Transverse colon (tissue), 4 donors: Measurements from ENCODE around the gene NPC1.

Experiments used
- POLR2AphosphoS5 ChIP-seq, 3 donors: sonication (generic); formaldehyde crosslinking; IDR thresholded peaks; one replicate each; pipeline ENCODE4 v1.6.1; 2016; ENCODE audit warnings: antibody characterized with exemption in 3 of 3
- TF ChIP-seq, protein P1 (sequence below), 5 experiments: fragments of 200-600 bp in 3 of 5; fragments of 450-650 bp in 2 of 5; sonication (generic) in 3 of 5; IDR thresholded peaks; 1 replicate in 2 of 5; 2 replicates in 3 of 5; pipeline ENCODE4 v1.5.1; 2016 to 2017; ENCODE audit warnings: antibody characterized with exemption in 5 of 5, inconsistent platforms in 3 of 5, mild to moderate bottlenecking in 2 of 5, moderate library complexity in 1 of 5

- no peak for TF ChIP-seq POLR2AphosphoS5 (IDR thresholded peaks at IDR 0.05)
- TF ChIP-seq, protein P1, sequence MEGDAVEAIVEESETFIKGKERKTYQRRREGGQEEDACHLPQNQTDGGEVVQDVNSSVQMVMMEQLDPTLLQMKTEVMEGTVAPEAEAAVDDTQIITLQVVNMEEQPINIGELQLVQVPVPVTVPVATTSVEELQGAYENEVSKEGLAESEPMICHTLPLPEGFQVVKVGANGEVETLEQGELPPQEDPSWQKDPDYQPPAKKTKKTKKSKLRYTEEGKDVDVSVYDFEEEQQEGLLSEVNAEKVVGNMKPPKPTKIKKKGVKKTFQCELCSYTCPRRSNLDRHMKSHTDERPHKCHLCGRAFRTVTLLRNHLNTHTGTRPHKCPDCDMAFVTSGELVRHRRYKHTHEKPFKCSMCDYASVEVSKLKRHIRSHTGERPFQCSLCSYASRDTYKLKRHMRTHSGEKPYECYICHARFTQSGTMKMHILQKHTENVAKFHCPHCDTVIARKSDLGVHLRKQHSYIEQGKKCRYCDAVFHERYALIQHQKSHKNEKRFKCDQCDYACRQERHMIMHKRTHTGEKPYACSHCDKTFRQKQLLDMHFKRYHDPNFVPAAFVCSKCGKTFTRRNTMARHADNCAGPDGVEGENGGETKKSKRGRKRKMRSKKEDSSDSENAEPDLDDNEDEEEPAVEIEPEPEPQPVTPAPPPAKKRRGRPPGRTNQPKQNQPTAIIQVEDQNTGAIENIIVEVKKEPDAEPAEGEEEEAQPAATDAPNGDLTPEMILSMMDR (IDR thresholded peaks at IDR 0.05), result no peak
These were observed 54.4 kb downstream of the NPC1 start for GRCh38 chr18:23531912-23532311.
